Neural progenitor cell (in vitro differentiated cells): ENCODE results near the gene CRIM1.

Experiments
- EZH2phosphoT487 ChIP-seq: fragments of 200-600 bp; sonication (generic); IDR thresholded peaks from 2 replicates; pipeline ENCODE4 v1.6.1; 2017; ENCODE audit warnings: antibody characterized with exemption
- TF ChIP-seq, protein P1 (sequence below): fragments of 200-600 bp; sonication (generic); IDR thresholded peaks from 2 replicates; pipeline ENCODE4 v1.5.1; 2017; ENCODE audit warnings: antibody characterized with exemption, mild to moderate bottlenecking

GRCh38 chr2:36528274-36528673, 172.7 kb downstream of the CRIM1 start:
- no peak for TF ChIP-seq EZH2phosphoT487
- TF ChIP-seq, protein P1, sequence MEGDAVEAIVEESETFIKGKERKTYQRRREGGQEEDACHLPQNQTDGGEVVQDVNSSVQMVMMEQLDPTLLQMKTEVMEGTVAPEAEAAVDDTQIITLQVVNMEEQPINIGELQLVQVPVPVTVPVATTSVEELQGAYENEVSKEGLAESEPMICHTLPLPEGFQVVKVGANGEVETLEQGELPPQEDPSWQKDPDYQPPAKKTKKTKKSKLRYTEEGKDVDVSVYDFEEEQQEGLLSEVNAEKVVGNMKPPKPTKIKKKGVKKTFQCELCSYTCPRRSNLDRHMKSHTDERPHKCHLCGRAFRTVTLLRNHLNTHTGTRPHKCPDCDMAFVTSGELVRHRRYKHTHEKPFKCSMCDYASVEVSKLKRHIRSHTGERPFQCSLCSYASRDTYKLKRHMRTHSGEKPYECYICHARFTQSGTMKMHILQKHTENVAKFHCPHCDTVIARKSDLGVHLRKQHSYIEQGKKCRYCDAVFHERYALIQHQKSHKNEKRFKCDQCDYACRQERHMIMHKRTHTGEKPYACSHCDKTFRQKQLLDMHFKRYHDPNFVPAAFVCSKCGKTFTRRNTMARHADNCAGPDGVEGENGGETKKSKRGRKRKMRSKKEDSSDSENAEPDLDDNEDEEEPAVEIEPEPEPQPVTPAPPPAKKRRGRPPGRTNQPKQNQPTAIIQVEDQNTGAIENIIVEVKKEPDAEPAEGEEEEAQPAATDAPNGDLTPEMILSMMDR = no peak
